Calu3 (cell line): ENCODE measurements around the gene ACVR1B. TPM values are rescaled to one million over a fixed set of nuclear protein-coding genes. Genes with fewer than 3 reads are reported as not detected.

ENCODE experiments used
- BruUV-seq: library from RNA; stranded (reverse); fragments of 400-500 nt; replicated peaks from 2 replicates; lab custom pipeline; 2021; lab: Mats Ljungman, UMichigan
- CTCF ChIA-PET: fragments of 300-600 bp; sonication (Branson Sonifier 250); formaldehyde crosslinking; loops from one replicate; lab custom pipeline; 2022; ENCODE audit warnings: antibody characterized with exemption; lab: Charles Lee
- DNase-seq: peaks from one replicate; pipeline ENCODE4 v3.0.0; 2022
- H3K27ac Mint-ChIP-seq: one replicate; pipeline ENCODE4 v1.8.0; 2022; ENCODE audit warnings: mixed read lengths; ENCODE audit not compliant: unreplicated experiment
- H3K27me3 Mint-ChIP-seq: one replicate; pipeline ENCODE4 v1.8.0; 2022; ENCODE audit warnings: mixed read lengths; ENCODE audit not compliant: unreplicated experiment
- H3K36me3 Mint-ChIP-seq: one replicate; pipeline ENCODE4 v1.8.0; 2022; ENCODE audit warnings: mild to moderate bottlenecking, moderate library complexity, mixed read lengths; ENCODE audit not compliant: insufficient read depth, unreplicated experiment
- H3K4me1 Mint-ChIP-seq: one replicate; pipeline ENCODE4 v1.8.0; 2022; ENCODE audit warnings: mild to moderate bottlenecking, low read depth, mixed read lengths; ENCODE audit not compliant: unreplicated experiment
- H3K4me3 Mint-ChIP-seq: one replicate; pipeline ENCODE4 v1.8.0; 2022; ENCODE audit warnings: mild to moderate bottlenecking, low read depth, moderate library complexity, mixed read lengths; ENCODE audit not compliant: unreplicated experiment
- H3K9me3 Mint-ChIP-seq: one replicate; pipeline ENCODE4 v1.8.0; 2022; ENCODE audit warnings: low read depth, mixed read lengths; ENCODE audit not compliant: unreplicated experiment
- CTCF ChIP-seq: fragments of 200-600 bp; IDR thresholded peaks from one replicate; pipeline ENCODE4 v1.8.0; 2022; ENCODE audit warnings: antibody characterized with exemption; ENCODE audit not compliant: unreplicated experiment
- intact Hi-C: fragments of 100-400 bp; cut with micrococcal nuclease; formaldehyde crosslinking; loops from one replicate; pipeline ENCODE4 v1.10.0; 2022; ENCODE audit not compliant: unreplicated experiment
- total RNA-seq: library from RNA; stranded (reverse); gene quantifications from 2 replicates; pipeline ENCODE4 v1.2.3, GENCODE V29; 2022

Gene ACVR1B
- total RNA-seq, 1 experiment from 2014 or later: 16.3 TPM

GRCh38 chr12:51942056-51942455 lies 9.4 kb upstream of the ACVR1B start:
- H3K9me3 Mint-ChIP-seq: peaks cover 5% of the 10 kb centered on the region
- CTCF ChIA-PET: no interaction called here
- no peak for DNase-seq
- no TSS peak for BruUV-seq
- peaks cover 51% of the 10 kb centered on the region for H3K27me3 Mint-ChIP-seq
- no peak overlapping the region for H3K27ac Mint-ChIP-seq
- no peaks in the 10 kb centered on the region for H3K36me3 Mint-ChIP-seq
- no peak for TF ChIP-seq CTCF
- intact Hi-C loops: no loop called here
- H3K4me3 Mint-ChIP-seq: no peak overlapping the region
- H3K4me1 Mint-ChIP-seq: no peaks in the 10 kb centered on the region

- Mint-ChIP-seq H3K27ac (no peak overlapping the region), H3K9me3 (peaks cover 5% of the 10 kb centered on the region), H3K36me3 (no peaks in the 10 kb centered on the region), H3K4me1 (no peaks in the 10 kb centered on the region), H3K27me3 (peaks cover 56% of the 10 kb centered on the region), H3K4me3 (no peak overlapping the region)
- intact Hi-C loops: no loop called here
- BruUV-seq: no TSS peak
- CTCF ChIA-PET: no interaction called here
- no peak for DNase-seq
- no peak for TF ChIP-seq CTCF
Observed at GRCh38 chr12:51942501-51943000, 8.9 kb upstream of the ACVR1B start.

- H3K27me3 Mint-ChIP-seq: peaks cover 64% of the 10 kb centered on the region
- H3K4me1 Mint-ChIP-seq: no peaks in the 10 kb centered on the region
- no peak overlapping the region for H3K27ac Mint-ChIP-seq
- H3K4me3 Mint-ChIP-seq: no peak overlapping the region
- TF ChIP-seq CTCF: no peak
- CTCF ChIA-PET: no interaction called here
- intact Hi-C loops: no loop called here
- no peak for DNase-seq
- peaks cover 5% of the 10 kb centered on the region for H3K9me3 Mint-ChIP-seq
- H3K36me3 Mint-ChIP-seq: no peaks in the 10 kb centered on the region
- no TSS peak for BruUV-seq
Observed at GRCh38 chr12:51943346-51943745, 8.2 kb upstream of the ACVR1B start.

GRCh38 chr12:51944608-51945233 lies 6.8 kb upstream of the ACVR1B start:
- DNase-seq: no peak
- Mint-ChIP-seq H3K4me1 (no peaks in the 10 kb centered on the region), H3K4me3 (no peak overlapping the region), H3K27me3 (peaks cover 75% of the 10 kb centered on the region), H3K9me3 (peaks cover 5% of the 10 kb centered on the region), H3K27ac (no peak overlapping the region), H3K36me3 (no peaks in the 10 kb centered on the region)
- CTCF ChIA-PET: no interaction called here
- TF ChIP-seq CTCF: no peak
- intact Hi-C loops: no loop called here
- no TSS peak for BruUV-seq
